Mucosa of descending colon (tissue), 3 donors: ENCODE data around the gene ANKRD44. TPM values are rescaled to one million over a fixed set of nuclear protein-coding genes. Genes with fewer than 3 reads are reported as not detected.

Source experiments
- ATAC-seq: fragments of 200-7000 bp; cut with Tn5 transposase; one replicate; pipeline ENCODE4 v1.9.1; 2020; ENCODE audit warnings: mild to moderate bottlenecking, moderate library complexity
- DNase-seq, 3 donors: peaks; one replicate each; pipeline ENCODE4 v3.0.0-alpha.2; 2020
- H3K36me3 ChIP-seq: fragments of 200-600 bp; one replicate; pipeline ENCODE4 v1.8.0; 2021; ENCODE audit warnings: low read depth, mild to moderate bottlenecking
- H3K4me1 ChIP-seq: fragments of 200-600 bp; one replicate; pipeline ENCODE4 v1.8.0; 2021; ENCODE audit warnings: low read depth, mild to moderate bottlenecking
- H3K4me3 ChIP-seq: fragments of 200-600 bp; one replicate; pipeline ENCODE4 v1.8.0; 2021; ENCODE audit warnings: mild to moderate bottlenecking
- H3K9me3 ChIP-seq: fragments of 200-600 bp; one replicate; pipeline ENCODE4 v1.8.0; 2021; ENCODE audit warnings: mild to moderate bottlenecking
- intact Hi-C, 2 donors: fragments of 100-400 bp; cut with DNase I in 1 of 2; cut with micrococcal nuclease in 1 of 2; formaldehyde crosslinking; loops; one replicate each; pipeline versions ENCODE4 v1.11.0 to v1.11.1; 2022; cut with DNase I, micrococcal nuclease
- total RNA-seq, 3 donors: library from RNA; stranded (reverse); fragmentation: NEBNext Ultra II Directional in 2 of 3; extraction: Animal tissue kit (Norgen Biotek cat#: 25700) in 2 of 3; gene quantifications; one replicate each; pipeline versions ENCODE4 v1.2.1 to v1.2.4, GENCODE V29; 2021 to 2023
- TF ChIP-seq, protein P1 (sequence below): fragments of 200-600 bp; IDR thresholded peaks from one replicate; pipeline ENCODE4 v1.8.0; 2022; ENCODE audit warnings: antibody characterized with exemption, mild to moderate bottlenecking
- donor health status: DM: no; HTN: no; CAD: no; lungs with moderate emphysema.
- donor health status: DM: no; HTN: no; CAD: no.
- donor health status: DM: no; HTN: yes; CAD: no.

ANKRD44 gene
- total RNA-seq, 3 donors from 2014 or later, result 9.7 to 25.7 (median 13.7) TPM

GRCh38 chr2:197340591-197340990 is 30.0 kb upstream of the ANKRD44 start:
- no peak overlapping the region for H3K4me3 ChIP-seq
- TF ChIP-seq, protein P1, sequence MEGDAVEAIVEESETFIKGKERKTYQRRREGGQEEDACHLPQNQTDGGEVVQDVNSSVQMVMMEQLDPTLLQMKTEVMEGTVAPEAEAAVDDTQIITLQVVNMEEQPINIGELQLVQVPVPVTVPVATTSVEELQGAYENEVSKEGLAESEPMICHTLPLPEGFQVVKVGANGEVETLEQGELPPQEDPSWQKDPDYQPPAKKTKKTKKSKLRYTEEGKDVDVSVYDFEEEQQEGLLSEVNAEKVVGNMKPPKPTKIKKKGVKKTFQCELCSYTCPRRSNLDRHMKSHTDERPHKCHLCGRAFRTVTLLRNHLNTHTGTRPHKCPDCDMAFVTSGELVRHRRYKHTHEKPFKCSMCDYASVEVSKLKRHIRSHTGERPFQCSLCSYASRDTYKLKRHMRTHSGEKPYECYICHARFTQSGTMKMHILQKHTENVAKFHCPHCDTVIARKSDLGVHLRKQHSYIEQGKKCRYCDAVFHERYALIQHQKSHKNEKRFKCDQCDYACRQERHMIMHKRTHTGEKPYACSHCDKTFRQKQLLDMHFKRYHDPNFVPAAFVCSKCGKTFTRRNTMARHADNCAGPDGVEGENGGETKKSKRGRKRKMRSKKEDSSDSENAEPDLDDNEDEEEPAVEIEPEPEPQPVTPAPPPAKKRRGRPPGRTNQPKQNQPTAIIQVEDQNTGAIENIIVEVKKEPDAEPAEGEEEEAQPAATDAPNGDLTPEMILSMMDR, result no peak
- intact Hi-C loops, result no loop called here
- ATAC-seq (no peak), DNase-seq (no peak)
- no peaks in the 10 kb centered on the region for H3K36me3 ChIP-seq
- H3K9me3 ChIP-seq, result no peaks in the 10 kb centered on the region
- H3K4me1 ChIP-seq, result no peaks in the 10 kb centered on the region

DNA sequence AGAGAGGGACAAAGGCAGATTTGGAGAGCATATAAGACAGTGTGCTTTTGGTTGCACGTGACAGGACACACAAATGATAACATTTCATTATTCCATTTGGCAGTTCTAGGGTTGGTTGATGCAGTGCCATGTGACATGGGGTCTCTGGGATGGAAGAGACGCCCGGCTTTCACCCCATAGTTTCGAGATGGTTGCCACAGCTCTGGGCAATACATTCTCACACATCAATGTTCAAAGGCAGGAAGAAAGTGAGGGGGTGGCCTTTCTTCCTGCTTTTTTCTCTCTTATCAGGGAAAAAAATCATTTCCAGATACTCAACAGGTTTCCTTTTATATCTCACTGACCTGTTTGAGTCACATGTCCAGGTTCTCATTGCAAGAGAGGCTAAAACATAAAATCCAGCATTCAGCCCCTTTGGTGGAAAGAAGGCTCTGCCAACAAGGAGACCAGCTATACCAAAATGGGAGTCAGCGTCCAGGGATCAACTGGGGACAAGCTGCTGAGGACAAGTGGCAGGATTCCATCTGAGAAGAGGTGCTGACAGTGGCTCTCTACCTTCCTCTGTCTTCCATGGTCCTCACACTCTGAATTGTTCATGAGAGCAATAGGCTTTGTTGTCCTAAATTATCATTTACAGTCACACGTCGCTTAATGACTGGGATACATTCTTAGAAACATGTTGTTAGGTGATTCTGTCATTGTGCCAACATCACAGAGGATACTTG is 29.1 kb upstream of the ANKRD44 start:
- TF ChIP-seq, protein P1, result no peak
- Histone ChIP-seq H3K36me3 (no peaks in the 10 kb centered on the region), H3K4me3 (no peak overlapping the region), H3K4me1 (no peaks in the 10 kb centered on the region), H3K9me3 (no peaks in the 10 kb centered on the region)
- ATAC-seq (no peak), DNase-seq (no peak)
- intact Hi-C loops, result no loop called here

- no peak for DNase-seq
- H3K9me3 ChIP-seq, result no peaks in the 10 kb centered on the region
- H3K4me1 ChIP-seq, result no peaks in the 10 kb centered on the region
- intact Hi-C loops, result no loop called here
- ATAC-seq, result no peak
- no peaks in the 10 kb centered on the region for H3K36me3 ChIP-seq
- TF ChIP-seq, protein P1, result no peak
- H3K4me3 ChIP-seq, result no peak overlapping the region
Measured at GRCh38 chr2:197339016-197339415, 28.4 kb upstream of the ANKRD44 start.

DNA sequence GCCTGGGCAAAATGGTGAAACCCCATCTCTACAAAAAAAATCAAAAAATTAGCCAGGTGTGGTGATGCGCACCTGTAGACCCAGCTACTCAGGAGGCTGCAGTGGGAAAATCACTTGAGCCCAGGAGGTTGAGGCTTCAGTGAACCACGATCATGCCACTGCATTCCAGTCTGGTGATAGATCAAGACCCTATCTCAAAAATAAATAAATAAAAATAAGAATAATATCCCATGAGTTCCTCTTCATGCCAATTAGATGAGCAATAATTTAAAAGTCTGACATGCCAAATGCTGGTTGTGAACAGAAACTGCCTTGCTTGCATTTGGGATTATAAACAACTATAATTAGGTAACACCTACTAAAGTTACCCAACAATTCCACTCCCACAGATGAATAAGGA is 22.1 kb upstream of the ANKRD44 start:
- no peak for ATAC-seq
- H3K4me1 ChIP-seq, result no peaks in the 10 kb centered on the region
- H3K9me3 ChIP-seq, result no peaks in the 10 kb centered on the region
- H3K36me3 ChIP-seq, result no peaks in the 10 kb centered on the region
- intact Hi-C loops, result no loop called here
- DNase-seq, result no peak
- TF ChIP-seq, protein P1, result no peak
- no peak overlapping the region for H3K4me3 ChIP-seq

- DNase-seq (no peak), ATAC-seq (no peak)
- intact Hi-C loops, result no loop called here
- H3K36me3 ChIP-seq, result no peaks in the 10 kb centered on the region
- TF ChIP-seq, protein P1, result no peak
- no peak overlapping the region for H3K4me3 ChIP-seq
- no peaks in the 10 kb centered on the region for H3K4me1 ChIP-seq
- no peaks in the 10 kb centered on the region for H3K9me3 ChIP-seq
Measured at GRCh38 chr2:197328461-197328860, 17.9 kb upstream of the ANKRD44 start.
